ENCODE data around the gene TRIM33.
"Not testable (repeated sequence)": the region's sequence is repeated elsewhere in the genome, so short reads cannot be mapped to it uniquely, and the experiment has no call there.

TRIM33 gene

DNA sequence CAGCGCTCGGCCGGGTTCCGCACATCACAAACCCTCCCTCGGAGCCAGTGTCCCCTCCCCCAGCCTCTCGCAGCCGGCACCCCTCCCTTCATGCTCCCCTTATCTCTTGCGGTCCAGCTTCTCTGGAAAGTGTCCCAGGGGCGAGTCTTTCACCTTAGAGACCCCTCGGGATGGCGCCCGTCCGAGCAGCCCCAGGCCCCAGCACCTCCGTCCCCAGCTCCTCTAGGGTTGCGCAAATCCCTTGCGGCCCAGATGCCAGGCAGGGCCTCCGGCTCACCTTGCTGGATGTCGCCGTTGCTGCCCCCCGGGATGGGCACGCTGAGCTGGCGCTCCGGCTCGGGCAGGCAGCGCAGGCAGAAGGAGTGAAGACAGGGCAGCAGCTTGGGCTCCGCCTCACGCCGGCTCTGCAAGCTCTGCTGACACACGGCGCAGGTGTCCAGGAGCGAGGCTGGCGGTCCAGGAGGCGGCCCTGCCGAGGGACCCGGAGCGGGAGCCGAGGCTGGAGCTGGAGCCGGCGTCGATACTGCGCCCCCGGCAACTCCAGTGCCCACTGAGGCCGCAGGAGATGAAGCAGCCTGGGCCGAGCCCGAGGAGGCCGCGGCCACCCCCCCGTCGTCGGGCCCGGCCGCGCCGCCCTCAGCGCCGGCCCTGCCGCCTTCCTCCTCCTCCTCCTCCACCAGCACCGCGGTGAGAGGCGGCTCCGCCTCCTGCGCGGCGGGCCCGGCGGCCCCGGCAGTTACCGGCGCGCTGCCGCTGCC lies 550 bp downstream of the TRIM33 start:
- DNase-seq (ENCODE audit: low spot score) = no peak

GRCh38 chr1:114509596-114510273 lies 1.3 kb downstream of the TRIM33 start:
- no peak for DNase-seq (ENCODE audit: low spot score)

DNA sequence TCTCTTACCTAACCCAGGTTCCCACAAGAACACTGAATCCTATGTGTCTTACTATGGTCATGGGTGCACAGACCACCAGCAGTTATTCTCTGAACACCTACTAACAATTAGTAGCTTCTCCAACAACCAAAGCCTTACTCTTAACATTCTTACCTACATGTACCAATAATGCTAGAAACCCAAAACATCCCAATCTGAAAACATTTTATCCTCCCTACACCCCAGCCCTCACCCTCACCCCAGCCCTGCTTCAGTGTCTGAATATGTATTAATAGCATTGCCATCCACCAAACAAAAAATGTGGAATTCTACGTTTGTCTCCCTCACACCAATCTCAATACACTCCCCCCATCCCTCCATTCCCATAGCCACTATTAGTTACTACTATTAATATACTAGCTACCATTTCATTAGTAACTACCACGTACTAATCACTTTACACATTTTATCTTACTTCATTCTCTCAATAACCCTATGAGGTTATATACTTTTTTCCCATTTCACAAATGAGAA lies 2.6 kb downstream of the TRIM33 start:
- DNase-seq (ENCODE audit: low spot score) = no peak

DNA sequence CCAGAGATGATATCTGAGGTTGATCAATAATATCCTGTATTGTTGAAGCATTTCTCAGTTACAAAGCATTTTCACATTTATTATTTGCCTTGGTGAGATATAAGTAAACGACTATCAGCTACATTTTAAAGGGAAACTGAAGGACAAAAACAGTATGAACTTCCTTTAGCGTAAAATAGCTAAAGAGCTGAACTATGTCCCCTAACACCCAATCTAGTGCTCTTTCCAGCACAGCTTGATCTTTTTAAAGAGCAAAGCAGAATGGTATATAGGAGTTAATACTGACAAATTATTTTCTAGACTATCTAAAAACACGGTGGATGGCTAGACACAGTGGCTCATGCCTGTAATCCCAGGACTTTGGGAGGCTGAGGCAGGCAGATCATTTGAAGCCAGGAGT lies 3.5 kb downstream of the TRIM33 start:
- DNase-seq (ENCODE audit: low spot score) = no peak

DNA sequence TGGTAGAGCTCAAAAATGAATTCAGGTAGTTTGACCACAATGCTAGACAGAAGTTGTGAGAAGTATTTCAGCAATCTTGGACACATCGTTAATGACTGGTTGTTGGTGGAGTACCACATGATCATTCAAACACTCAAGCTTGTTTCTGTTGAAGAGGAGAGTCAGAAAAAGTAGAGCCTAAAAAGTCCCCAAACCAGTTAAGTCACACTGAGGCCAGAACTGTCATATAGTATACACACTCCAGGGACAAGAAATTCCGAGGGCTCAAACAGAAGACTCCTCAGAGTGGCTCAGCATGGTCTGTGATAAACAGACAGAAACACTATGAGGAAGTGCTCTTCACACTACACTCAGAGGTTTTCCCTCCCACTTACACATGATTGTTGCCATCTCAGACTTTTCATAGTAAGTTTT lies 5.8 kb downstream of the TRIM33 start:
- DNase-seq (ENCODE audit: low spot score) = no peak

GRCh38 chr1:114503916-114504422 lies 7.0 kb downstream of the TRIM33 start:
- no peak for DNase-seq (ENCODE audit: low spot score)

GRCh38 chr1:114502080-114502479 lies 8.9 kb downstream of the TRIM33 start:
- DNase-seq (ENCODE audit: low spot score) = no peak

- no peak for DNase-seq (ENCODE audit: low spot score)
These were observed 11.5 kb downstream of the TRIM33 start for GRCh38 chr1:114499478-114499877.

- no peak for DNase-seq (ENCODE audit: low spot score)
These were observed 14.9 kb downstream of the TRIM33 start for GRCh38 chr1:114496089-114496488.

DNA sequence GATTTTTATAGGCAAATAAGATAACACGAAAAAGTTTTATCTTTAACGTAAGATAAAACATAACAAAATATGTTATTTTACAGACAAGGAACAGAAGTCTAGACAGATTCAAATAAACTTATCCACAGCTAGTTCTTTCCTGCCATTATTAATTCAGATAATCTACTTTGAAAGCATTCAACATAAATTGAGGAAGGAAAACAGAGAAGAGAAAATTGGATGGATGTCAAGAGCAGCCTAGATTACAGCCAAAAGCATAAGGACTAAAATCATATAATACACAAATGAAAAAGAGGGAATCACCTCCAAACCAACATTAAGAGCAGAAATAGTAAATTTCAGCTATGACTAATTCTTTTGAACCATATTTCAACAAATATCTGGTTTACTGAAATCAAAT lies 15.5 kb downstream of the TRIM33 start:
- no peak for DNase-seq (ENCODE audit: low spot score)

- no peak for DNase-seq (ENCODE audit: low spot score)
These were observed 18.0 kb downstream of the TRIM33 start for GRCh38 chr1:114492978-114493377.

GRCh38 chr1:114490274-114490693 lies 20.7 kb downstream of the TRIM33 start:
- DNase-seq (ENCODE audit: low spot score) = no peak

GRCh38 chr1:114488739-114489138 lies 22.3 kb downstream of the TRIM33 start:
- DNase-seq (ENCODE audit: low spot score) = no peak

GRCh38 chr1:114485286-114485685 lies 25.7 kb downstream of the TRIM33 start:
- DNase-seq (ENCODE audit: low spot score) = no peak

DNA sequence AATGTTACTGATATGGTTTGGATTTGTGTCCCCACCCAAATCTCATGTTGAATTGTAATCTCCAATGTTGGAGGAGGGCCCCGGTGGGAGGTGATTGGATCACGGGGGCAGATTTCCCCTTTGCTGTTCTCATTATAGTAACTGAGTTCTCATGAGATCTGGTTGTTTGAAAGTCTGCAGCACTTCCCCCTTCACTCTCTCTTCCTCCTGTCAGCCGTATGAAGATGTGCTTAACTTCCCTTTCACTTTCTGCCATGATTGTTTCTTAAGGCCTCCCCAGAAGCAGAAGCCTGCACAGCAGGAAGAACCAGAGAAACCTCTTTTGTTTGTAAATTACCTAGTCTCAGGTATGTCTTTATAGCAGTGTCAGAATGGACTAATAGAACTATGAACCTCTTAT lies 28.4 kb downstream of the TRIM33 start:
- DNase-seq (ENCODE audit: low spot score) = no peak

DNA sequence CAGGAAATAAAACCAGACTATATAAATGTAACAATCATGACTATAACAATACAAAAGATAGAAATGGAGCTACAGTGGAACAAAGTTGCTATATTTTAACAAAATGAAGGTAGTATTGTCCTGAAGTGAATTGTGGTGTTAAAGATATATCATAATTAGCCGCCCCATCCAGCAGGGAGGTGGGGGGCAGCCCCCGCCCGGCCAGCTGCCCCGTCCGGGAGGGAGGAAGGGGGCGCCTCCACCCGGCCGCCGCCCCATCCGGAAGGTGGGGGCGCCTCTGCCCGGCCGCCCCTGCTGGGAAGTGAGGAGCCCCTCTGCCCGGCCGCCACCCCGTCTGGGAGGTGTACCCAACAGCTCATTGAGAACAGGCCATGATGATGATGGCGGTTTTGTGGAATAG lies 31.4 kb downstream of the TRIM33 start:
- not testable (repeated sequence) for DNase-seq (ENCODE audit: low spot score)

DNA sequence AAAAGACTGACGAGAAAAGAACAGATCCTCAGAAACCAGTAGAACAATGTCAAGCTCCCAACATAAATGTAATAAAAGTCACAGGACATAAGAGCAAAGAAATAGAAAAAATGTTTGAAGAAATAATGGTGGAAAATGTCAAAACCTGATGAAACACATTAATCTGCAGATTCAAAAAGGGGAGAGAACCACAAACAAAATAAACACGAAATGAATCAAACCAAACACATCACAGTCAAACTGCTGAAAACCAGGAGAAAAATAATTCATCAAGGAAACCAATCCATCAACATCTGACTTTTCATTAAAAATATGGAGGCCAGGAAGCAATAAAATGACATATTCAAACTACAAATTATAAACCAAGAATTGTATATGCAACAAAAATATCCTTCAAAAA lies 31.9 kb downstream of the TRIM33 start:
- DNase-seq (ENCODE audit: low spot score) = no peak

DNA sequence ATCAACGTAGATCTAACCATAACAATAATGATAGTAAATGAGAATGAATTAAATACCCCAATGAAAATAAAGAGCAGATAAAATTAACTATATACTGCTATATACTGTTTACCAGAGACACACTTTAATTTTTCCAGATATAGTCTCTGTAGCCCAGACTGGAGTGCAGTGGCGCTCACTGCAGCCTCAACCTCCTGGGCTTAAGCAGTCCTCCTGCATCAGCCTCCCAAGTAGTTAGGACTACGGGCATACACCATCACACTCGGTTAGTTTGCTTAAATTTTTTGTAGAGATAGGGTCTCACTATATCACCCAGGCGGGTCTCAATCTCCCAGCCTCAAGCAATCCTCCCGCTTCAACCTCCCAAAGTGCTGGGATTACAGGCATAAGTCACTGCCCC lies 37.2 kb downstream of the TRIM33 start:
- no peak for DNase-seq (ENCODE audit: low spot score)

- DNase-seq (ENCODE audit: low spot score) = no peak
These were observed 38.6 kb downstream of the TRIM33 start for GRCh38 chr1:114472408-114472807.

GRCh38 chr1:114470681-114471080 lies 40.3 kb downstream of the TRIM33 start:
- DNase-seq (ENCODE audit: low spot score) = no peak

- DNase-seq (ENCODE audit: low spot score) = no peak
These were observed 42.1 kb downstream of the TRIM33 start for GRCh38 chr1:114468710-114469468.

GRCh38 chr1:114468047-114468446 lies 43.0 kb downstream of the TRIM33 start:
- no peak for DNase-seq (ENCODE audit: low spot score)

DNA sequence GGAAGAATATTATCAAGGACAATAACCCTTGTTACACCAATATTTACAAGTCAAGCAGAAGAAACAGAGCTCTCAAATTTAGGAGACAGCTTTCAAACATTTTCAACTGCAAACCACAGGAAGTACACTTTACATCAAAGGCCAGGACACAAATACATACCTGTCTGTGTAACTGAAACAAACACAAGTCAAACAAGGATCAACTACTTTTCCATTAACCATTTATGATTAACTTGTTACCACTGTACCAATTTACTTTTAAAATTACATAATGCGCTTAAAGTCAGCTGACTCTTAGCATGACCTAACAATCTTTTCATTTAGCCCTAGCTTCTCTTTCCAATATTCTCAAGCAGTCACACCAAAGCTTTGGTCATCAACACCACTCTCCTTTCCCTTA lies 43.5 kb downstream of the TRIM33 start:
- DNase-seq (ENCODE audit: low spot score) = no peak

Measured in COLO829 (cell line).